ENCODE measurements around the gene AHRR. TPM values are rescaled to one million over a fixed set of nuclear protein-coding genes. Genes with fewer than 3 reads are reported as not detected.
A peak's percentile ranks its signal among the peaks of the same experiment; 100 is the strongest.

The AHRR gene
- total and polyA plus RNA-seq, 2 experiments from 2014 or later, result 0.27 to 1.8 TPM

GRCh38 chr5:346229-346935 is 24.9 kb downstream of the AHRR start:
- peaks cover 24% of the 10 kb centered on the region for H3K4me1 Mint-ChIP-seq
- H3K4me2 ChIP-seq, result peak overlapping the region; percentile 44; the same call in 1 of the 2 replicates
- 0 out of 2 replicates have a peak, but pooled peaks cover 10% of the 10 kb centered on the region for H3F3A ChIP-seq (replicated peaks; ENCODE audit: low read depth)
- DNase-seq (ENCODE audit: low spot score), result peak; percentile 27
- no peak overlapping the region for H3K4me3 Mint-ChIP-seq
- H3K9me2 ChIP-seq (ENCODE audit: insufficient read depth), result no peaks in the 10 kb centered on the region
- no peaks in the 10 kb centered on the region for H3K36me3 Mint-ChIP-seq (ENCODE audit: low read depth)
- no peaks in the 10 kb centered on the region for H3K79me2 ChIP-seq (replicated peaks; ENCODE audit: insufficient read depth)
- peak overlapping the region; percentile 84 for H2AFZ ChIP-seq
- peaks cover 3% of the 10 kb centered on the region; the same call in 1 of the 3 replicates for H3K9me3 Mint-ChIP-seq
- TF ChIP-seq NANOG (IDR thresholded peaks at IDR 0.05; ENCODE audit: borderline replicate concordance) (no peak), ETS1 (IDR thresholded peaks at IDR 0.05) (no peak), REST (IDR thresholded peaks at IDR 0.05; ENCODE audit: unreplicated experiment) (no peak), ZNF114 (CRISPR knock-in tag; IDR thresholded peaks at IDR 0.05) (no peak), EZH2 (IDR thresholded peaks at IDR 0.05; ENCODE audit: low read depth, unreplicated experiment) (no peak)
- H3K4me3 ChIP-seq, result no peak overlapping the region
- peaks cover 2% of the 10 kb centered on the region for H3K27me3 Mint-ChIP-seq (ENCODE audit: insufficient read depth, low read depth, poor library complexity)
- H3K4me1 ChIP-seq (ENCODE audit: insufficient read depth), result peaks cover 15% of the 10 kb centered on the region
- peaks cover 25% of the 10 kb centered on the region for H3K27me3 ChIP-seq (ENCODE audit: insufficient read depth)
- peak; percentile 4; the same call in 1 of the 3 replicates for ATAC-seq
- no peaks in the 10 kb centered on the region for H4K20me1 ChIP-seq (replicated peaks; ENCODE audit: insufficient read depth)
- H3K27ac Mint-ChIP-seq, result no peak overlapping the region
- peak overlapping the region; percentile 63; the same call in 1 of the 2 replicates for H3K27ac ChIP-seq (ENCODE audit: low read depth)
- no peaks in the 10 kb centered on the region for H3K36me3 ChIP-seq (ENCODE audit: insufficient read depth)

GRCh38 chr5:347712-348284 is 26.3 kb downstream of the AHRR start:
- H4K20me1 ChIP-seq (replicated peaks; ENCODE audit: insufficient read depth), result no peaks in the 10 kb centered on the region
- H3K79me2 ChIP-seq (replicated peaks; ENCODE audit: insufficient read depth), result no peaks in the 10 kb centered on the region
- H3K4me2 ChIP-seq, result no peak overlapping the region
- 0 out of 2 replicates have a peak, but pooled peaks cover 10% of the 10 kb centered on the region for H3F3A ChIP-seq (replicated peaks; ENCODE audit: low read depth)
- DNase-seq (ENCODE audit: low spot score), result no peak
- H3K9me2 ChIP-seq (ENCODE audit: insufficient read depth), result no peaks in the 10 kb centered on the region
- no peak overlapping the region for H3K27ac ChIP-seq (ENCODE audit: low read depth)
- no peaks in the 10 kb centered on the region for H3K36me3 Mint-ChIP-seq (ENCODE audit: low read depth)
- peaks cover 14% of the 10 kb centered on the region for H3K27me3 ChIP-seq (ENCODE audit: insufficient read depth)
- ATAC-seq, result no peak
- H3K4me1 Mint-ChIP-seq, result peaks cover 24% of the 10 kb centered on the region
- no peak overlapping the region for H3K4me3 ChIP-seq
- H3K27me3 Mint-ChIP-seq (ENCODE audit: insufficient read depth, low read depth, poor library complexity), result peaks cover 2% of the 10 kb centered on the region
- no peak overlapping the region for H2AFZ ChIP-seq
- H3K27ac Mint-ChIP-seq, result no peak overlapping the region
- H3K4me3 Mint-ChIP-seq, result no peak overlapping the region
- peaks cover 2% of the 10 kb centered on the region; the same call in 1 of the 3 replicates for H3K9me3 Mint-ChIP-seq
- no peaks in the 10 kb centered on the region for H3K36me3 ChIP-seq (ENCODE audit: insufficient read depth)
- peaks cover 15% of the 10 kb centered on the region for H3K4me1 ChIP-seq (ENCODE audit: insufficient read depth)
- no peak for TF ChIP-seq POLR2AphosphoS5 (IDR thresholded peaks at IDR 0.05; ENCODE audit: low read depth)
- TF ChIP-seq ZNF114 (CRISPR knock-in tag; IDR thresholded peaks at IDR 0.05), result no peak
- no peak for TF ChIP-seq STAT1 (IDR thresholded peaks at IDR 0.05; ENCODE audit: unreplicated experiment)
- no peak for TF ChIP-seq ZNF331 (CRISPR knock-in tag; IDR thresholded peaks at IDR 0.05; ENCODE audit: low read depth)
- TF ChIP-seq JUNB (IDR thresholded peaks at IDR 0.05; ENCODE audit: unreplicated experiment), result no peak
- TF ChIP-seq REST (IDR thresholded peaks at IDR 0.05; ENCODE audit: unreplicated experiment), result no peak
